ENCODE measurements around the gene PCSK4.
"Not testable (repeated sequence)": the region's sequence is repeated elsewhere in the genome, so short reads cannot be mapped to it uniquely, and the experiment has no call there.

PCSK4 gene

GRCh38 chr19:1505012-1505411 is 14.9 kb upstream of the PCSK4 start:
- DNase-seq (ENCODE audit: low read depth in 2 of 2) = no peak

- no peak for DNase-seq (ENCODE audit: low read depth in 2 of 2)
These were observed 14.0 kb upstream of the PCSK4 start for GRCh38 chr19:1503925-1504773.

GRCh38 chr19:1503089-1503924 is 13.2 kb upstream of the PCSK4 start:
- peak; percentile 21 to 24 for DNase-seq (ENCODE audit: low read depth in 2 of 2)

- DNase-seq (ENCODE audit: low read depth in 2 of 2) = no peak
These were observed 12.4 kb upstream of the PCSK4 start for GRCh38 chr19:1502433-1503088.

- no peak for DNase-seq (ENCODE audit: low read depth in 2 of 2)
These were observed 11.0 kb upstream of the PCSK4 start for GRCh38 chr19:1501200-1501595.

GRCh38 chr19:1499231-1499630 is 9.1 kb upstream of the PCSK4 start:
- DNase-seq (ENCODE audit: low read depth in 2 of 2) = not testable (repeated sequence)

GRCh38 chr19:1497578-1498235 is 7.6 kb upstream of the PCSK4 start:
- no peak for DNase-seq (ENCODE audit: low read depth in 2 of 2)

- no peak for DNase-seq (ENCODE audit: low read depth in 2 of 2)
These were observed 6.8 kb upstream of the PCSK4 start for GRCh38 chr19:1496714-1497577.

GRCh38 chr19:1495799-1496713 is 5.9 kb upstream of the PCSK4 start:
- no peak for DNase-seq (ENCODE audit: low read depth in 2 of 2)

GRCh38 chr19:1495051-1495798 is 5.1 kb upstream of the PCSK4 start:
- no peak for DNase-seq (ENCODE audit: low read depth in 2 of 2)

- DNase-seq (ENCODE audit: low read depth in 2 of 2) = no peak
These were observed 4.1 kb upstream of the PCSK4 start for GRCh38 chr19:1494115-1494815.

GRCh38 chr19:1492474-1493006 is 2.4 kb upstream of the PCSK4 start:
- no peak for DNase-seq (ENCODE audit: low read depth in 2 of 2)

GRCh38 chr19:1491849-1492170 is 1.7 kb upstream of the PCSK4 start:
- DNase-seq (ENCODE audit: low read depth in 2 of 2) = no peak

GRCh38 chr19:1491114-1491848 is 1.1 kb upstream of the PCSK4 start, which contains the start of gene REEP6:
REEP6 (plus strand) TSS chr19:1491181; CDS start chr19:1491270, 89 bp downstream.
- DNase-seq (ENCODE audit: low read depth in 2 of 2) = no peak

- DNase-seq (ENCODE audit: low read depth in 2 of 2) = no peak
These were observed 463 bp downstream of the PCSK4 start for GRCh38 chr19:1489463-1490310.

GRCh38 chr19:1488282-1488601 is 1.9 kb downstream of the PCSK4 start:
- DNase-seq (ENCODE audit: low read depth in 2 of 2) = no peak
